CD1c-positive myeloid dendritic cell (primary cell): ENCODE data around the gene FBXO48.

Experiments used
- DNase-seq: peaks from one replicate; pipeline ENCODE4 v3.0.0-alpha.2; 2016; ENCODE audit errors: extremely low spot score

Gene FBXO48

DNA sequence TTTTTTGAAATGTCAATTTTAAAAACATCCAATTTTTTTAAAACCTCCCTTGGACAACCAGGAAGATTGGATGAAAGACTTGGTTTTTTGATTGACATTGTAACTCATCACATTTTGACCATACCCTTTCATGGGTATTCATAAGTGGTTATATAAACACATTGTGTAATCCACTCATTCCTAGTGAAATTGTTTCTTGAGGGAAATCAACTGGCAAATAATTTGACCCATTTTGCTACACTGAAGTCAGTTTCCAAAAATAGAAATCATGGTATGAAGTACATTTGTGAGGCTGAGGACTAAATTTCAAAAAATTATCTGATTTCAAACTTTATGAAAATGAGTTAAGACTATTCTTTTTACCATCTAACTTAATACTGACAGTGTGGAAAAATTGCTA, 31.5 kb downstream of the FBXO48 start:
- no peak for DNase-seq

DNA sequence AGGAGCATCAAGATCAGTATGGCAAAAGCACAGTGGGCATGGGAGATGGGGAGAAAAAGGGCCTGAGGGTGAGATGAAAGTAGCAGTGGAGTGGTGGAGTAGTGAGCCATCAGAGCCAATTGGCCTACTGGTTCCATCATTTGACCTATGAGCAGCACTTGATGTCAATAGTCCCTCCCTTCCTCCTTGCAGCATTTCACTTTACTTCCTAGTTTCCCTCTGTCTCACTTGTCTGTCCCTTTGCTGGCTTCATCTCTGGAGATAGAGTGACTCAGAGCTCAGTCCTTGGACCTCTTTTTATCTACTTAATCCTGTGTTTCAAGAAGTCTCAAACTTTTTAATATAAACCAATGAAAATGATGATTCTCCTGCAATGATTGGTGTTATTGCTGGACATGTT, 32.1 kb downstream of the FBXO48 start:
- DNase-seq = peak; percentile 55

DNA sequence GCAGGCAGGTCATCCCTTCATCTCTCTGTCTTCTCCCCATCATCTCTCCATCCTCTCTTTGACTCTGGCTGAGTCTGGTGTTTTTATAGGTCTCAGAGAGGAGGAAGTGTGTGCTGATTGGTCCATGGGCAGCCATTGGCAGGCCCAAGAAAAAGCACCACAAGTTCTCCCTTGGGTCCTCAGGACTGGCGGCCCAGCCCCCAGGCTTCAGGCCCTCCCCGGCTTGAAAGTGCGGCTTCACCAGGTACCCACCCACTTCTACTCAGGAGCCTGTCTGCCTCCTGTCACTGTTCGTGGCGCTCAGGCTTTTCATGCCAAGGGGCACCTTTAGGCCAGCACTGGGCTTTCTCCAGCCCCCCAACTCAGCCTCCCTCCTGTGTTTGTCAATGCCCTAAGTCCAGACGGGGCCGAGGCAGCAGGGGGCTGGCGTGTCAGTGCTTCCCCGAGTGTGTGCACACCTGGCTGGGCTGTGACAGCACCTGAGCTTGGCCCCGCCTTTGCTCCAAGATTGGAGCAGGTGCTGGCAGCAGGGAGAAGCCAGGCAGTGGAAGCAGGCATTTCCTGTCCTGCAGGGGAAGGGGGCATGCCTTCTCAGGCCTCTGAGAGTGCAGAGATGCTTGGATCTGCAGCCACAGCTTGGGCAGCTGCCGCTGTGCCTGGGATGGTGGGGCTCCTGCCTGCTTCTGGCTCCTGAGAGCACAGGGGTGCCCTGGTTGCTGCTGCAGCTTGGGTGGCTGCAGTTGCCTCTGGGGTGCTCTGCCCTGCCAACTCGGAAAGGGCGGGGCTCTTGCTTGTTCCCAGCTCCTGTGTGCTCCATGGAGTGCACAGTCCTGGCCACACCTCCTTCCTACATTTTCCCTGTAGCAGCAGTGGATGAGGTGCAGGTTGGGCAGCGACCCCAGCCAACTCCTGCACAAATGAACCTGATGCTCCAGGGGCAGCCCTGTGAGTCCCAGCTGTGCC, 34.1 kb downstream of the FBXO48 start:
- no peak for DNase-seq

DNA sequence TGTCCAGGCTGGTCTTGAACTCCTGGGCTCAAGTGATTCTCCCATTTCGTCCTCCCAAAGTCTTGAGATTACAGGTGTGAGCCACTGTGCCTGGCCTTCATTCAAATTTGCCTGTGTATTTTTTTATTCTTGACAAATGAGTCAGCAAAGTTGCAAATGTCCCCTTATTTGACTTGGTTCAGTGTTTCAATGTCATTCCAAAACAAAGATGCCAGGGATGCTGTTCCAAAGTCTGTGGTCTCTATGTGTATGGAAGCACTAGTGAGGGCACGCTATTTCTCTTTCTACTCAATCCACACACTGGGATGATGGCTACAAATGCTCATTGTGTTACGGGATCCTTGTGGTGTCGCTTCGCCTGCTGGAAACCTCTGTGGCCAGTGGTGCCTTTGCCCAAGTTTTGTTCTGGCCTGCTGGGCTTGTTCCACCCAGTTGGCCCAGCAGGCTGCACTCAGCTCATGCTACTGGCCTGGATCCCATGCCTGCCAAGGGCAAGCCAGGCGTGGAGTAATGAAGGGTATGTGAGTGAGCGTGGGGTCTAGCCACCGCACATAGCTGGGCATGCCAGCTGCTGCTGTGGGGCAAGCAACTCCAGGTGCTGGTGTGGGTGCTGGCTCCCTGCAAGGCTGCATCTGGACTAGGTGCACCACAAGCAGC, 35.6 kb downstream of the FBXO48 start:
- no peak for DNase-seq

- no peak for DNase-seq
These were observed 37.7 kb downstream of the FBXO48 start for GRCh38 chr2:68429311-68429826.

DNA sequence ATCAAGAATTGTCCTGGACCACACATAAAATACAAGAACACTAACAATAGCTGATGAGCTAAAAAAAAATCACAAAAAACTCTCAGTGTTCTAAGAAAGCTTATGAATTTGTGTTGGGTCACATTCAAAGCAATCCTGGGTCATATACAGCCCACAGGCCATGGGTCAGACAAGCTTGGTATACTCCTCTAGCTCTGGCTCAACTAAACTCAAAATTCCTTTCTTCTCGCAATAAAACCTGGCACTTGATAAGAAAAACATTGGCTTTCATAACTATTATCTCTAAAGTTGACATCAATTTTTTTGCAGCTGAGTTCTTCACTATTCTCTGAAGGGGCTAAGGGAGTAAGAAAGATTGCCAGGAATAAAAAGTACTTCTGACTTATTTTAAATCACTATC, 38.3 kb downstream of the FBXO48 start:
- DNase-seq = no peak

GRCh38 chr2:68428126-68428525, 39.0 kb downstream of the FBXO48 start:
- peak; percentile 18 for DNase-seq

DNA sequence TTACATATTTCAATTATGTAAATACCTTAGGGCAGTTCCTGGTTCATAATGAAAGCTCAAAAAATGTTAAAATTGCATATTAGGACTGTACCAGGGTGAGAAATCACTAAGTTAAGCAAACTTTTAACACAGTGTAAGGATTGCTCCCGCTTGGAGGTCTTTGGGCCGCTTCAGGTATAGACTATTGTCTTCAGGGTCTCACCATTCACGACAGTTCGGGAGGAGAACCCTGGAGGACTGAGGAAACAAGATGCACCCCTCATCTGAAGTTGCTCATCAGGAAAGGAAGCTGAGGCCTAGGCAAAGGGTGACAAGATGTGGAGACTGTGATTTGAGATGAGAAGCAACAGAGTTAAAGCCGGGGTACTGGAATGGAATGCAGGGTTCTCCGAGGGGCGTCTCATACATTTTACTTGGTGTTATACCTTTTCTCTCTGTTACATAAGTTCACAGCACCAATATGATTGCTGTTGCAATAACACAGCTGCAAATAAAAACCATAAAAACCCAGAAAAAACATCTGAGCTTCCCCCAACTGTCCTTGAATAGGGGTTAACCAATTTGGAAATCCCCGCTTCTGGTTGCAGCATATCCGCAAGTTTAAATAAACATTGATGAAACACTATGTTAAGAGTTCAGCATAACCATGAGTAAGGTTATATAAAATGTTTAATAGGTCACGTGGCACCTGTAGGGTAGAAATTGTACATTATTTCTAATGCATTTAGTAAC, 40.1 kb downstream of the FBXO48 start:
- DNase-seq = peak; percentile 57

- no peak for DNase-seq
These were observed 40.6 kb downstream of the FBXO48 start for GRCh38 chr2:68426446-68426845.

DNA sequence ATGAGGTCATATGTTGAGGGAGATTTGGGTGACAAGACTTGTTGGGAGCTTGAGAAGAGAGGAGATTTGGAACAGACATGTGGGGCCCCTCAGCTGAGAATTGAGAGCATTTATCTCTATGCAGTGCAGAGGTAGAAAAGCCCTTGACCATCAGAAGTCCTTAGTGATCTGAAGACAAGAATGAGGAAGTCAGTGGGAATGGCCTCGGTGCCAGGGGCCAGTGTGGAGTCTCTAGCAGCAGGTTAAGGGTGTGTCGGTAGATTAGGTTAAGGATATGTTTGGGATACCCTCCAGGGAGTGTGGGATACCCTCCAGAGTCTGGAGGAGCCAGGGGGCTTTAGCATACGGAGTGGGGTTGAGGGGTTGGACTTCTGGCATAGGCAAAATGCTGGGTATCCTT, 41.6 kb downstream of the FBXO48 start:
- peak; percentile 29 for DNase-seq

DNA sequence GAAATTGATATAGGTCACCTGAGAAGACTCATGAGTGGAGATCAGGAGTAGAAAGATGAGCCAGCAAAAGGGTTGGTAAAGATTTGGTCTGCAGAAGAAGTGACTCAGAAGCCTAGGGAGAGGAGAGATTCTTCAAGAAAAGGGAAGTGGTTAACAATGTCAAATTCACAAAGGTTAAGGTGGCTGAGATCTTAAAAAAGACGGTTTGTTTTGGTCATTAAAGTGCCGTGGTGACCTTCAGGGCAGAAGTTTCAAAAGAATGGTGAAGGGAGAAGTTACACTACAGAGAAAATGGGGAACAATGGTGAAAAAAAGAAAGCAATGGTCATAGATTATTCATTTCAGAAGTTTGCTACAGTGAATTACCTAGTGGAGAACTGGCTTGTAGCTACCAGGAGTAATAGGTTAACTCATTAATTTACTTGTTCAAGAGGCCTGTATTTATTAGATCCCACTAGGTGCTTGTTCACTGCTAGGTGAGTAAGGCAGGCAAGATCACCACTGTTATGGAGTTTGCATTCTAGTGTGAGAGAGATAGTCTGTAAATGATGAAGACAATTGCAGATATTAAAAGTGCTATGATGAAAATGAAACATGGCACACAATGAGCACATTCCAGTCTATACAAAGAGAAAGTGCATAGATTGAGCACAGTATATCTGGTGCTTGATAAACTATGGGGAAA, 43.0 kb downstream of the FBXO48 start:
- DNase-seq = peak; percentile 85

DNA sequence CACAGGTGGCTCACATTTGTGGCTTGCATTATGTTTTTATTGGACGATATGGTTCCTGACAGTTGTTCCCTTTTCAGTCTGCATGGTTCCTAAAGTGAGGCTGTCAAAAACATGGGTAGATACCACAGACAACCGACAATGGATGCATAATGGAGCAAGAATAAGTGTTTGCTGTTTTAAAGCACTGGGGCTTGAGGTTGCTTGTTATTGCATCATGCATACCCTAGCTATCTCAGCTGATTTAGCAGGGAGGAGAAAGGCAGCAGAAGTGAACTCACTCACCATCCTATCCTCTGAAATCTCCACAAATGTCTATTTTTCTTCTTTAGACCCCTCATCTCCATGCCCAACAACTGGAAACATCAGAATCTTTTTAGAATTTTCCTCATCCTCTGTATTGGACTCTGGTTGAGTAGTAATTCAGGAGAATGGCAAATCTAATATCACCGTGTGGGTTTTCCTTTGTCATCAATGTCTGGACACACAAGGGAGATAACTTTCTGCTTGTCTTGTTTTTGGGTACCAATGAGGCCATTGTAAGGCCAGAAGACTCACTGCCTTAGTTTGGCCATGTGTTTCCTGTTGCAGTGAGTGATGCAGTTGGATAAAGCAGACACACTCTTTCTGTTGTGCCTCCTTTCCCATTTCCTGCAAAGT, 46.7 kb downstream of the FBXO48 start:
- DNase-seq = no peak

DNA sequence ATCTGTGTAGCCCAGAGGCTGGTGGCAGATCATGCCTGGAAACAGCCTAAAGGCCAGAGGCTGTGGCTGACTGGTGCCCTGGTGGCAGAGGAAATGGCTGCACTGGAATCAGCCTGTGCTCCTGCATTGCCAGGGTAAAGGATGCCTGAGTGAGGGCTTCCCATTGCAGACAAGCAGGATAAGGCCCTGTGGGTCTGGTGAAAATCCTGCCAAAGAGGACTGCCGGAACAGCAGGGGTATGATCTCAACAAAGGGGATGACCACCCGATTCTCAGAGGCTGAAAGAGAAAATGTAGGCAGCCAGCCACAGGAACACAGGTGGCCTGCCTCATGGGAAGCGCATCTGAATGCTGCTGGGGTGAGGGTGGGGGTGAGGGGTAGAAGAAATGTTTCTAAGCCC, 48.2 kb downstream of the FBXO48 start:
- DNase-seq = no peak

- DNase-seq = no peak
These were observed 48.7 kb downstream of the FBXO48 start for GRCh38 chr2:68418419-68418818.

DNA sequence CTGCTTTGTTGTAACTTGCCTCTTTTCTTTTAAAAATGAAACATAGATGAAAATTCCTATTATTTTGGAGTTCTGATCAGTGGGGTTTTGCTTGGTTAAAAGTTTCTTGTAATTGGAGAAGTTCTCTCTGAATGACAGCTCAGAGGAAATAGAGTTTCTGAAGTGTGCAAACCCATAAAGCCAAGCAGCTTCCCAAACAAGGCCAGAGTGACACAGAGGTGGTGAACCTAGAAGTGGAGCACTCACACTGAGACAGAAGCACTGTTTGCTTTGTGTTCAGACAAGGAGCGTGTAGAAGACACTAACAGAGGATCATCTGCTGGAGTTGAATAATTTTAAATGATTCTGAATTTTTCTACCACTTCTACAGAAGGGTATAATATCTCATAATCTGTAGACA, 49.2 kb downstream of the FBXO48 start:
- DNase-seq = peak; percentile 29

DNA sequence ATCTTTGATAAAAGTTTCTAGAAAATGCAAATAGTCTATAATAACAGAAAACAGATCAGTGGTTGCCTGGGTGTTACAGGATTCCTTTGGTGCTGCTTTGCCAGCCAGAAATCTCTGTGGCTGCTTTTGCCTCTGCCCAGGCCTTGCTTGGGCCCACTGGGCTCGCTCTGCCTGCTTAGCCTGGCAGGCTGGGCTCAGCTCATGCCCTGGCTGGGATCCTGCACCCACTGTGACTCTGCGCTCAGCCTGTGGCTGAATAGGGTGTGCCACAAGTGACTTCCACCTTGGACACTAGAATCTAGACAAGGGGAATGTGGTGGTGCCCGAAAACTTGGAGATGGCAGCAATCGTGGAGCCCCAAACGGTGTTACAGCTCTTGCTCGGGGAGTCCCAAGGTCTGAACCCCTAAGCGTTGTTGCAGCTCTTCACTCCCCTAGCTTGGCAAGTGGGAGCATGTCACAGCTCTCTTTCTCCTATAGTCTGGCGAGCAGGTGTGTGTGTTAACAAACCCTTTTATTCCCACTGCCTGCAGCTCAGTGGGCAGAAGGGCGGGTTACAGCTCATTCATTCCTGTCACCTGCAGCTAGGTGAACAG, 50.9 kb downstream of the FBXO48 start:
- no peak for DNase-seq

DNA sequence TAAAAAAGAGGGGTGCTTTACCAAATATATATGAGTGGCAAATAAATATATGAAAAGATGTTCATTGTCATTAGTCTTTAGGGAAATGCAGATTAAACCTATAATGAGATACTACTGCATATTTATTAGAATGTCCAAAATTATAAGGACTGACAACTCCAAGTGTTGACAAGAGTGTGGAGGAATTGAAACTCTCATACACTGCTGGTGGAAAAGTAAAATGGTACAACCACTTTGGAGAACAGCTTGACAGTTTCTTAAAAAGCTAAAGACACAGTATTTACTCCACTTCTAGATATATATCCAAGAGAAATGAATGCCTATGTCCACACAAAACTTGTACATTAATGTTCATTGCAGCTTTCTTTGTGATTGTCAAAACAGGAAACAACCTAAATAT, 51.6 kb downstream of the FBXO48 start:
- DNase-seq = no peak

GRCh38 chr2:68414876-68415275, 52.2 kb downstream of the FBXO48 start:
- DNase-seq = no peak

DNA sequence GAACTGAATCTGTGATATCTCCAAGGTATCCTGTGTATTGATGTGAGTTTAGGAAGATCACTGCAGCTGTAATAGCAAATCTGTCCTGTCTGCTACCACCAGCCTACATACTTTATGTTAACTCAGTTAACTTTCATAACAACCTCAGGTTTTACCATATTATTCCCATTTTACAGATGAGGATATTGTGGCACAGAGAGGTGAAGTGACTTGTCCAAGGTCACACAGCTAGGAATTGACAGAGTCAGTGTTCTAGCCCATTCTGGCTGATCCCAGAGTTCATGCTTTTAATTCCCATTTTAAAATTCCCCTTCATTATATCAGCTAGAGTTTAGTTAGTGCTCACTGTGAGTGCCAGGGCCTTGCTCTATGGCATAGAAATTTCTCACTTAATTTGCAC, 52.6 kb downstream of the FBXO48 start:
- DNase-seq = no peak

DNA sequence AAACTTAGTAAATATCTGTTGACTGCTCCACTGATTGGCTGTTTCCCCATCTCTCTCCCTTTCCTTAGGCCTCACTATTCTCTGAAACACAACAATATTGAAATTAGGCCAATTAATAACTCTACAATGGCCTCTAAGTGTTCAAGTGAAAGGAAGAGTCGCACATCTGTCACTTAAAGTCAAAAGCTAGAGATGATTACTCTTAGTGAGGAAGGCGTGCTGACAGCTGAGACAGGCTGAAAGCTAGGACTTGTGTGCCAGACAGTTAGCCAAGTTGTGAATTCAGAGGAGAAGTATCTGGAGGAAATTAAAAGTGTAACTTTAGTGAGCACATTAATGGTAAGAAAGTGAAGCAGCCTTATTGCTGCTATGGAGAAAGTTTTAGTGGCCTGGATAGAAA, 53.6 kb downstream of the FBXO48 start:
- no peak for DNase-seq
